IPS-NIHi7 (cell line): Measurements from ENCODE around the gene RPRML.
"Not testable (repeated sequence)": the region's sequence is repeated elsewhere in the genome, so short reads cannot be mapped to it uniquely, and the experiment has no call there.

Experiments used
- DNase-seq: peaks from one replicate; pipeline ENCODE4 v3.0.0; 2012; ENCODE audit warnings: mixed read lengths; ENCODE audit errors: extremely low spot score

The RPRML gene

GRCh38 chr17:46976626-46977270 is 2.3 kb downstream of the RPRML start:
- no peak for DNase-seq

- DNase-seq: no peak
Measured at GRCh38 chr17:46975287-46975686, 3.8 kb downstream of the RPRML start.

GRCh38 chr17:46974086-46974485 is 5.0 kb downstream of the RPRML start:
- DNase-seq: no peak

- DNase-seq: no peak
Measured at GRCh38 chr17:46972346-46972745, 6.7 kb downstream of the RPRML start.

GRCh38 chr17:46971647-46972300 is 7.3 kb downstream of the RPRML start:
- no peak for DNase-seq

GRCh38 chr17:46968896-46969295 is 10.2 kb downstream of the RPRML start:
- no peak for DNase-seq

GRCh38 chr17:46968224-46968834 is 10.7 kb downstream of the RPRML start:
- no peak for DNase-seq

GRCh38 chr17:46964315-46965265 is 14.5 kb downstream of the RPRML start:
- DNase-seq: peak; percentile 80

GRCh38 chr17:46963571-46963970 is 15.5 kb downstream of the RPRML start:
- no peak for DNase-seq

- DNase-seq: no peak
Measured at GRCh38 chr17:46962374-46962790, 16.7 kb downstream of the RPRML start.

- DNase-seq: no peak
Measured at GRCh38 chr17:46960152-46960551, 18.9 kb downstream of the RPRML start.

- DNase-seq: no peak
Measured at GRCh38 chr17:46958041-46958591, 20.9 kb downstream of the RPRML start.

GRCh38 chr17:46953191-46953590 is 25.9 kb downstream of the RPRML start:
- not testable (repeated sequence) for DNase-seq

- no peak for DNase-seq
Measured at GRCh38 chr17:46952115-46952514, 26.9 kb downstream of the RPRML start.

GRCh38 chr17:46951706-46952105 is 27.3 kb downstream of the RPRML start:
- no peak for DNase-seq

- no peak for DNase-seq
Measured at GRCh38 chr17:46950997-46951621, 27.9 kb downstream of the RPRML start.

GRCh38 chr17:46950342-46950996 is 28.6 kb downstream of the RPRML start:
- no peak for DNase-seq

- DNase-seq: no peak
Measured at GRCh38 chr17:46949291-46950174, 29.5 kb downstream of the RPRML start.

- no peak for DNase-seq
Measured at GRCh38 chr17:46948544-46948943, 30.5 kb downstream of the RPRML start.

- DNase-seq: no peak
Measured at GRCh38 chr17:46947216-46947615, 31.8 kb downstream of the RPRML start.
